GM19438 (cell line): ENCODE results near the gene PSMD6.
A peak's percentile ranks its signal among the peaks of the same experiment; 100 is the strongest.

Source experiments
- ATAC-seq: cut with Tn5 transposase; IDR thresholded peaks from one replicate; pipeline ENCODE4 v1.9.1; 2021; ENCODE audit warnings: low read depth; ENCODE audit not compliant: unreplicated experiment

The PSMD6 gene

GRCh38 chr3:63980830-63981498, 42.3 kb downstream of the PSMD6 start:
- ATAC-seq, result no peak

- no peak for ATAC-seq
These were observed 43.3 kb downstream of the PSMD6 start for GRCh38 chr3:63980019-63980418.

GRCh38 chr3:63979093-63979885, 44.0 kb downstream of the PSMD6 start:
- no peak for ATAC-seq

GRCh38 chr3:63977893-63978292, 45.4 kb downstream of the PSMD6 start:
- no peak for ATAC-seq

- no peak for ATAC-seq
These were observed 46.5 kb downstream of the PSMD6 start for GRCh38 chr3:63976872-63977200.

- no peak for ATAC-seq
These were observed 47.0 kb downstream of the PSMD6 start for GRCh38 chr3:63976161-63976871.

- ATAC-seq, result no peak
These were observed 47.6 kb downstream of the PSMD6 start for GRCh38 chr3:63975723-63976122.

GRCh38 chr3:63974451-63974850, 48.8 kb downstream of the PSMD6 start:
- ATAC-seq, result no peak

- ATAC-seq, result no peak
These were observed 49.9 kb downstream of the PSMD6 start for GRCh38 chr3:63973406-63973805.

GRCh38 chr3:63972987-63973386, 50.3 kb downstream of the PSMD6 start:
- no peak for ATAC-seq

- no peak for ATAC-seq
These were observed 51.1 kb downstream of the PSMD6 start for GRCh38 chr3:63972196-63972595.

GRCh38 chr3:63970631-63971475, 52.4 kb downstream of the PSMD6 start:
- ATAC-seq, result no peak

GRCh38 chr3:63969876-63970275, 53.4 kb downstream of the PSMD6 start:
- no peak for ATAC-seq

- peak; percentile 23 for ATAC-seq
These were observed 54.5 kb downstream of the PSMD6 start for GRCh38 chr3:63968612-63969350.

- ATAC-seq, result peak; percentile 64
These were observed 55.4 kb downstream of the PSMD6 start for GRCh38 chr3:63967675-63968611.

- no peak for ATAC-seq
These were observed 56.4 kb downstream of the PSMD6 start for GRCh38 chr3:63966871-63967270.

- ATAC-seq, result no peak
These were observed 57.3 kb downstream of the PSMD6 start for GRCh38 chr3:63966007-63966406.

GRCh38 chr3:63964681-63965485, 58.4 kb downstream of the PSMD6 start:
- no peak for ATAC-seq
